IMR-90 (cell line): ENCODE measurements around the gene CC2D1A. TPM values are rescaled to one million over a fixed set of nuclear protein-coding genes. Genes with fewer than 3 reads are reported as not detected.

Source experiments
- ATAC-seq: fragments of 200-7000 bp; cut with Tn5 transposase; 2 replicates; pipeline ENCODE4 v1.9.1; 2020; ENCODE audit warnings: low read depth, mild to moderate bottlenecking, moderate library complexity
- BruUV-seq: library from RNA; stranded (reverse); fragments of 400-500 nt; replicated peaks from 2 replicates; lab custom pipeline; 2021; lab: Mats Ljungman, UMichigan
- CTCF ChIA-PET: fragments of 300-600 bp; formaldehyde crosslinking; extraction: SDS; loops from one replicate; lab custom pipeline; 2021; ENCODE audit warnings: antibody characterized with exemption; lab: Yijun Ruan, JAX
- POLR2A ChIA-PET: fragments of 300-600 bp; sonication (Branson Sonifier 250); formaldehyde crosslinking; loops from one replicate; lab custom pipeline; 2022; ENCODE audit warnings: antibody characterized with exemption; ENCODE audit not compliant: unreplicated experiment; lab: Charles Lee
- DNase-seq: peaks from one replicate; pipeline ENCODE4 v3.0.0; 2013
- H2AFZ ChIP-seq: replicated peaks from 2 replicates; pipeline ENCODE3; 2013; ENCODE audit warnings: low read length, mild to moderate bottlenecking; ENCODE audit not compliant: poor library complexity
- H2AK5ac ChIP-seq: 2 replicates; pipeline ENCODE4 v1.6.1; 2013; ENCODE audit warnings: low read depth, low read length, inconsistent platforms
- H2AK9ac ChIP-seq: replicated peaks from 2 replicates; pipeline ENCODE3; 2013; ENCODE audit warnings: mild to moderate bottlenecking, low read depth, low read length, moderate library complexity; ENCODE audit not compliant: poor library complexity
- H2BK120ac ChIP-seq: 2 replicates; pipeline ENCODE4 v1.6.1; 2013; ENCODE audit warnings: low read depth, low read length, inconsistent platforms
- H2BK15ac ChIP-seq: 3 replicates; pipeline ENCODE4 v1.6.1; 2013; ENCODE audit warnings: low read depth, low read length, inconsistent platforms
- H2BK20ac ChIP-seq: 2 replicates; pipeline ENCODE4 v1.6.1; 2013; ENCODE audit warnings: low read depth, mild to moderate bottlenecking, inconsistent platforms, low read length, moderate library complexity
- H2BK5ac ChIP-seq: 2 replicates; pipeline ENCODE4 v1.6.1; 2013; ENCODE audit warnings: mild to moderate bottlenecking, low read depth, low read length, inconsistent platforms; ENCODE audit not compliant: poor library complexity, severe bottlenecking
- H3K14ac ChIP-seq: replicated peaks from 2 replicates; pipeline ENCODE4 v1.6.1; 2013; ENCODE audit warnings: low read depth, low read length, inconsistent platforms
- H3K18ac ChIP-seq: 2 replicates; pipeline ENCODE4 v1.6.1; 2013; ENCODE audit warnings: low read depth, low read length, control low read depth
- H3K23ac ChIP-seq: 2 replicates; pipeline ENCODE4 v1.6.1; 2013; ENCODE audit warnings: low read depth, low read length, inconsistent platforms
- H3K27ac ChIP-seq: 2 replicates; pipeline ENCODE4 v1.5.1; 2013; ENCODE audit warnings: mild to moderate bottlenecking, control low read depth, low read length; ENCODE audit not compliant: insufficient read depth
- H3K27me3 ChIP-seq: 2 replicates; pipeline ENCODE4 v1.6.1; 2013; ENCODE audit warnings: low read length; ENCODE audit not compliant: control insufficient read depth, insufficient read depth
- H3K36me3 ChIP-seq: 2 replicates; pipeline ENCODE4 v1.6.1; 2013; ENCODE audit warnings: low read length, mixed read lengths; ENCODE audit not compliant: control insufficient read depth, insufficient read depth
- H3K4ac ChIP-seq: 2 replicates; pipeline ENCODE4 v1.6.1; 2013; ENCODE audit warnings: low read depth, low read length, inconsistent platforms
- H3K4me1 ChIP-seq: 2 replicates; pipeline ENCODE4 v1.6.1; 2013; ENCODE audit warnings: low read length, mixed read lengths; ENCODE audit not compliant: control insufficient read depth, insufficient read depth
- H3K4me2 ChIP-seq: 2 replicates; pipeline ENCODE4 v1.6.1; 2013; ENCODE audit warnings: low read depth, mild to moderate bottlenecking, control low read depth, low read length, moderate library complexity
- H3K4me3 ChIP-seq: 2 replicates; pipeline ENCODE4 v1.5.1; 2013; ENCODE audit warnings: low read depth, mild to moderate bottlenecking, control low read depth, low read length, moderate library complexity; ENCODE audit not compliant: insufficient read depth
- H3K56ac ChIP-seq: 2 replicates; pipeline ENCODE4 v1.6.1; 2013; ENCODE audit warnings: low read length, inconsistent platforms; ENCODE audit not compliant: insufficient read depth; ENCODE audit errors: extremely low read depth
- H3K79me1 ChIP-seq, 2 experiments: 2 replicates each; pipeline ENCODE4 v1.6.1; 2013; ENCODE audit warnings: low read length in 2 of 2, inconsistent platforms in 1 of 2, low read depth in 1 of 2
- H3K9ac ChIP-seq: 2 replicates; pipeline ENCODE4 v1.6.1; 2013; ENCODE audit warnings: low read depth, low read length, control low read depth
- H3K9me1 ChIP-seq: 2 replicates; pipeline ENCODE4 v1.6.1; 2013; ENCODE audit warnings: low read length, inconsistent platforms; ENCODE audit not compliant: insufficient read depth
- H3K9me3 ChIP-seq: 2 replicates; pipeline ENCODE4 v1.6.1; 2013; ENCODE audit warnings: low read length; ENCODE audit not compliant: control insufficient read depth, insufficient read depth
- H4K20me1 ChIP-seq: 2 replicates; pipeline ENCODE4 v1.6.1; 2013; ENCODE audit warnings: low read length, inconsistent platforms; ENCODE audit not compliant: insufficient read depth
- H4K5ac ChIP-seq: 2 replicates; pipeline ENCODE4 v1.6.1; 2013; ENCODE audit warnings: mild to moderate bottlenecking, low read depth, low read length, control low read depth
- H4K8ac ChIP-seq, 2 experiments: 2 replicates each; pipeline ENCODE4 v1.6.1; 2013; ENCODE audit warnings: low read depth in 2 of 2, low read length in 2 of 2, control low read depth in 1 of 2, inconsistent platforms in 1 of 2
- H4K91ac ChIP-seq: 2 replicates; pipeline ENCODE4 v1.6.1; 2013; ENCODE audit warnings: low read depth, low read length, inconsistent platforms; ENCODE audit not compliant: insufficient read depth
- BHLHE40 ChIP-seq: fragments of 150-350 bp; IDR thresholded peaks from 2 replicates; pipeline ENCODE4 v1.6.1; 2016; ENCODE audit warnings: mild to moderate bottlenecking, low read depth, low read length
- CEBPB ChIP-seq: IDR thresholded peaks from 2 replicates; pipeline ENCODE4 v1.6.1; 2012; ENCODE audit warnings: low read depth, low read length, improper control_type of control experiment
- CHD1 ChIP-seq: IDR thresholded peaks from 2 replicates; pipeline ENCODE4 v1.6.1; 2012; ENCODE audit warnings: low read depth, low read length, improper control_type of control experiment
- CTCF ChIP-seq: conservative IDR thresholded peaks from 2 replicates; pipeline ENCODE4 v1.5.1; 2012; ENCODE audit warnings: mild to moderate bottlenecking, low read depth, low read length, improper control_type of control experiment
- ELK1 ChIP-seq: fragments of 150-350 bp; IDR thresholded peaks from 2 replicates; pipeline ENCODE4 v1.6.1; 2016; ENCODE audit warnings: low read depth, mild to moderate bottlenecking, low read length, moderate library complexity, borderline replicate concordance
- FOS ChIP-seq: fragments of 150-350 bp; IDR thresholded peaks from 2 replicates; pipeline ENCODE4 v1.6.1; 2016; ENCODE audit warnings: low read depth, low read length
- MAFK ChIP-seq: IDR thresholded peaks from 2 replicates; pipeline ENCODE4 v1.6.1; 2012; ENCODE audit warnings: low read depth, low read length, improper control_type of control experiment
- MAZ ChIP-seq: IDR thresholded peaks from 2 replicates; pipeline ENCODE4 v1.6.1; 2012; ENCODE audit warnings: low read depth, mild to moderate bottlenecking, low read length, improper control_type of control experiment, moderate library complexity, borderline replicate concordance
- MXI1 ChIP-seq: IDR thresholded peaks from 2 replicates; pipeline ENCODE4 v1.6.1; 2012; ENCODE audit warnings: low read depth, mild to moderate bottlenecking, low read length, moderate library complexity, borderline replicate concordance
- NFE2L2 ChIP-seq: fragments of 150-350 bp; IDR thresholded peaks from 2 replicates; pipeline ENCODE4 v1.6.1; 2016; ENCODE audit warnings: low read depth, mild to moderate bottlenecking, low read length
- POLR2A ChIP-seq: IDR thresholded peaks from 2 replicates; pipeline ENCODE4 v1.6.1; 2012; ENCODE audit warnings: mild to moderate bottlenecking, low read depth, low read length
- RAD21 ChIP-seq: IDR thresholded peaks from 2 replicates; pipeline ENCODE4 v1.6.1; 2012; ENCODE audit warnings: low read length, improper control_type of control experiment
- RCOR1 ChIP-seq: IDR thresholded peaks from 2 replicates; pipeline ENCODE4 v1.6.1; 2012; ENCODE audit warnings: mild to moderate bottlenecking, low read length, improper control_type of control experiment; ENCODE audit not compliant: insufficient replicate concordance
- RFX5 ChIP-seq: IDR thresholded peaks from 2 replicates; pipeline ENCODE4 v1.8.0; 2012; ENCODE audit warnings: low read depth, mild to moderate bottlenecking, low read length, moderate library complexity
- SMC3 ChIP-seq: fragments of 150-350 bp; IDR thresholded peaks from 2 replicates; pipeline ENCODE4 v1.6.1; 2016; ENCODE audit warnings: low read depth, mild to moderate bottlenecking, antibody characterized with exemption, low read length, moderate library complexity
- USF2 ChIP-seq: fragments of 150-350 bp; IDR thresholded peaks from 2 replicates; pipeline ENCODE4 v1.6.1; 2017; ENCODE audit warnings: mild to moderate bottlenecking, antibody characterized with exemption, low read length, low read depth
- WGBS, 2 experiments: methylation state at CpG; one replicate each; pipeline versions ENCODE4 v1.1.5 to v1.1.7; 2013; ENCODE audit warnings: missing lambda C conversion rate in 2 of 2; ENCODE audit not compliant: insufficient read length in 1 of 2; ENCODE audit errors: extremely low coverage in 2 of 2; 5-methylcytosine and 5-hydroxymethylcytosine counted together
- dilution Hi-C: fragments of 300-500 bp; cut with HindIII; formaldehyde crosslinking; loops from one replicate; pipeline ENCODE4 v1.14.3; 2018; ENCODE audit warnings: low sequenced_read_pairs; ENCODE audit not compliant: unreplicated experiment
- in situ Hi-C: fragments of 300-500 bp; cut with MboI; formaldehyde crosslinking; loops from 3 replicates; pipeline ENCODE4 v1.14.3; 2019; ENCODE audit warnings: low sequenced_read_pairs, inconsistent platforms, mixed read lengths
- intact Hi-C: fragments of 100-400 bp; cut with micrococcal nuclease; formaldehyde crosslinking; loops from 2 replicates; pipeline ENCODE4 v1.10.0; 2022
- polyA plus RNA-seq, 3 experiments: library from polyadenylated mRNA; depleted of rRNA; stranded (reverse); fragments of >200 nt; gene quantifications; 2 replicates each; pipeline ENCODE4 v1.2.3, GENCODE V29; 2012; ENCODE audit warnings: low replicate concordance in 1 of 3
- total RNA-seq: library from RNA; depleted of rRNA; stranded (reverse); fragments of >200 nt; gene quantifications from 2 replicates; pipeline ENCODE4 v1.2.3, GENCODE V29; 2012

Gene CC2D1A
- total and polyA plus RNA-seq, 2 of the 4 experiments (the other 2 are of a cell fraction): 4.1 to 14.7 TPM

GRCh38 chr19:13957051-13957450 lies 51.0 kb downstream of the CC2D1A start:
- intact Hi-C loops: no loop called here
- H3K18ac ChIP-seq: no peak overlapping the region
- peaks cover 13 to 36% of the 10 kb centered on the region in 2 experiments for H3K79me1 ChIP-seq
- no peak overlapping the region for H4K5ac ChIP-seq
- H2AFZ ChIP-seq: no peak overlapping the region
- ChIA-PET CTCF (no interaction called here), POLR2A (no interaction called here)
- no peaks in the 10 kb centered on the region for H3K9me3 ChIP-seq
- no peak overlapping the region for H3K56ac ChIP-seq
- H4K20me1 ChIP-seq: peaks cover 12% of the 10 kb centered on the region
- no TSS peak for BruUV-seq
- H4K91ac ChIP-seq: no peak overlapping the region
- in situ Hi-C loops: no loop called here
- no peak for ATAC-seq
- no peak overlapping the region for H2BK20ac ChIP-seq
- H2BK5ac ChIP-seq: no peak overlapping the region
- no peak overlapping the region for H2BK15ac ChIP-seq
- no peaks in the 10 kb centered on the region for H3K27me3 ChIP-seq
- H3K4me1 ChIP-seq: peaks cover 3% of the 10 kb centered on the region; the same call in 1 of the 2 replicates
- H3K27ac ChIP-seq: no peak overlapping the region
- H3K4me2 ChIP-seq: no peak overlapping the region
- H2AK9ac ChIP-seq: no peak overlapping the region
- DNase-seq: no peak
- TF ChIP-seq MXI1 (no peak), ELK1 (no peak), FOS (no peak), RCOR1 (no peak), RFX5 (no peak), RAD21 (no peak), SMC3 (no peak), MAZ (no peak), CTCF (no peak), NFE2L2 (no peak), BHLHE40 (no peak), POLR2A (no peak), MAFK (no peak), CHD1 (no peak), USF2 (no peak), CEBPB (no peak)
- dilution Hi-C loops: no loop called here
- H3K9ac ChIP-seq: no peak overlapping the region
- H3K4me3 ChIP-seq: no peak overlapping the region
- no peak overlapping the region for H4K8ac ChIP-seq
- WGBS, 2 experiments: 93% methylated on average over 4 of the region's 8 CpGs; no CpG with 5 or more reads in 1 of the 2 experiments
- no peak overlapping the region for H3K4ac ChIP-seq
- H3K23ac ChIP-seq: no peak overlapping the region
- no peaks in the 10 kb centered on the region for H3K9me1 ChIP-seq
- no peak overlapping the region for H2AK5ac ChIP-seq
- H2BK120ac ChIP-seq: no peak overlapping the region
- H3K36me3 ChIP-seq: peaks cover 51% of the 10 kb centered on the region
- H3K14ac ChIP-seq: no peak overlapping the region
